Motor neuron (in vitro differentiated cells): ENCODE data around the gene RBM3. TPM values are rescaled to one million over a fixed set of nuclear protein-coding genes. Genes with fewer than 3 reads are reported as not detected.
"Not testable (repeated sequence)": the region's sequence is repeated elsewhere in the genome, so short reads cannot be mapped to it uniquely, and the experiment has no call there.

Source experiments
- ATAC-seq, 8 experiments: fragments of 200-7000 bp; cut with Tn5 transposase; replicated peaks in 6 of 8; 2 replicates each; pipeline ENCODE4 v1.8.0; 2021; ENCODE audit warnings: mild to moderate bottlenecking in 8 of 8, moderate library complexity in 8 of 8
- H3K27ac ChIP-seq, 2 donors: fragments of 250-450 bp; sonication (Bioruptor Pico); 2 replicates each; pipeline ENCODE4 v1.9.0; 2021; ENCODE audit warnings: antibody characterized with exemption in 2 of 2, mild to moderate bottlenecking in 2 of 2, moderate library complexity in 1 of 2
- H3K4me1 ChIP-seq, 2 donors: fragments of 250-450 bp; sonication (Bioruptor Pico); replicated peaks in 1 of 2; 2 replicates each; pipeline ENCODE4 v1.6.1; 2021; ENCODE audit warnings: antibody characterized with exemption in 2 of 2, mild to moderate bottlenecking in 2 of 2, moderate library complexity in 1 of 2
- H3K4me3 ChIP-seq, 5 donors: fragments of 250-450 bp; sonication (Bioruptor Pico); 2 replicates each; pipeline ENCODE4 v1.9.0; 2021; ENCODE audit warnings: antibody characterized with exemption in 5 of 5, mild to moderate bottlenecking in 5 of 5, moderate library complexity in 4 of 5
- WGBS, 10 experiments: fragments of 450-650 bp; shearing (Covaris generic); methylation state at CpG; one replicate each; pipeline ENCODE4 v1.0.0; 2022; 5-methylcytosine and 5-hydroxymethylcytosine counted together
- in situ Hi-C, 9 experiments: fragments of 400-800 bp; cut with MboI; loops; one replicate each; pipeline ENCODE4 v1.15.0; 2021; ENCODE audit warnings: low sequenced_read_pairs in 9 of 9, low pct_unique_long_range_greater_than_20kb in 2 of 9; ENCODE audit not compliant: unreplicated experiment in 9 of 9
- total RNA-seq, 8 experiments: library from RNA; unstranded; fragments of 300-600 nt; gene quantifications; 2 replicates each; pipeline versions ENCODE4 v1.2.3 to v1.2.4, GENCODE V29; 2022

Gene RBM3
- total RNA-seq, 8 experiments from 2014 or later, result 116 to 304 (median 185) TPM

- H3K4me3 ChIP-seq, in situ Hi-C loops, H3K4me1 ChIP-seq, H3K27ac ChIP-seq, ATAC-seq: not testable (repeated sequence)
- 100% methylated on average over 1 of the region's 9 CpGs; no CpG with 5 or more reads in 9 of the 10 experiments for WGBS, 10 experiments
These were observed 18.5 kb upstream of the RBM3 start for GRCh38 chrX:48555731-48556325.

- ATAC-seq, result peak in 2 of 8 experiments; percentile 39 to 63
- WGBS, 10 experiments, result 47 to 100% (median 80%) methylated on average over 1 to 4 of the region's 4 CpGs; no CpG with 5 or more reads in 5 of the 10 experiments
- no peak overlapping the region for H3K4me3 ChIP-seq
- no peaks in the 10 kb centered on the region for H3K4me1 ChIP-seq
- in situ Hi-C loops, result no loop called here
- no peak overlapping the region for H3K27ac ChIP-seq
These were observed 16.0 kb upstream of the RBM3 start for GRCh38 chrX:48558271-48558670.

- 91% methylated on average over 4 of the region's 24 CpGs; no CpG with 5 or more reads in 9 of the 10 experiments for WGBS, 10 experiments
- in situ Hi-C loops, result no loop called here
- ATAC-seq, result no peak
These were observed 14.6 kb upstream of the RBM3 start for GRCh38 chrX:48559636-48560035.

GRCh38 chrX:48560056-48560455 lies 14.2 kb upstream of the RBM3 start:
- no peak for ATAC-seq
- no peak overlapping the region for H3K4me3 ChIP-seq
- H3K4me1 ChIP-seq, result no peaks in the 10 kb centered on the region
- in situ Hi-C loops, result no loop called here
- WGBS, 10 experiments, result 66% methylated on average over 7 of the region's 14 CpGs; no CpG with 5 or more reads in 9 of the 10 experiments
- H3K27ac ChIP-seq, result no peak overlapping the region

More at GRCh38 chrX:48559636-48560035, 14.6 kb upstream of the RBM3 start:
- H3K4me1 ChIP-seq, result no peaks in the 10 kb centered on the region
- H3K4me3 ChIP-seq, result no peak overlapping the region
- H3K27ac ChIP-seq, result no peak overlapping the region

- 80 to 100% methylated on average over 1 to 9 of the region's 12 CpGs; no CpG with 5 or more reads in 8 of the 10 experiments for WGBS, 10 experiments
- Histone ChIP-seq H3K4me1 (no peaks in the 10 kb centered on the region), H3K27ac (no peak overlapping the region), H3K4me3 (no peak overlapping the region)
- no peak for ATAC-seq
- in situ Hi-C loops, result no loop called here
These were observed 13.6 kb upstream of the RBM3 start for GRCh38 chrX:48560681-48561080.

- Histone ChIP-seq H3K4me3 (no peak overlapping the region), H3K4me1 (peaks cover 0 to 4% of the 10 kb centered on the region in 2 donors), H3K27ac (no peak overlapping the region)
- no peak for ATAC-seq
- 40% methylated on average over 1 of the region's 1 CpG; no CpG with 5 or more reads in 9 of the 10 experiments for WGBS, 10 experiments
- in situ Hi-C loops, result no loop called here
These were observed 4.3 kb upstream of the RBM3 start for GRCh38 chrX:48569958-48570357.

- Histone ChIP-seq H3K4me1 (peaks cover 11 to 14% of the 10 kb centered on the region in 2 donors), H3K27ac (peak overlapping the region; percentile 100), H3K4me3 (peak overlapping the region; percentile 78 to 100 (median 90))
- ATAC-seq, result peak in 7 of 8 experiments; percentile 4 to 49 (median 42)
- WGBS, 10 experiments, result 0 to 71% (median 40%) methylated on average over 1 to 9 of the region's 19 CpGs; no CpG with 5 or more reads in 5 of the 10 experiments
- in situ Hi-C loops, result no loop called here
These were observed 504 bp upstream of the RBM3 start for GRCh38 chrX:48573690-48574269.

GRCh38 chrX:48575642-48576041 lies 1.4 kb downstream of the RBM3 start:
- Histone ChIP-seq H3K27ac (peak overlapping the region; percentile 100), H3K4me3 (peak overlapping the region; percentile 78 to 100 (median 90)), H3K4me1 (peaks cover 11 to 14% of the 10 kb centered on the region in 2 donors)
- 60 to 80% methylated on average over 1 of the region's 13 CpGs; no CpG with 5 or more reads in 8 of the 10 experiments for WGBS, 10 experiments
- in situ Hi-C loops, result no loop called here
- no peak for ATAC-seq

GRCh38 chrX:48576108-48576507 lies 1.8 kb downstream of the RBM3 start:
- WGBS, 10 experiments, result 44 to 100% (median 95%) methylated on average over 1 to 6 of the region's 6 CpGs; no CpG with 5 or more reads in 7 of the 10 experiments
- Histone ChIP-seq H3K4me1 (peaks cover 11 to 14% of the 10 kb centered on the region in 2 donors), H3K4me3 (peak overlapping the region in 2 of 5 donors; percentile 78 to 82), H3K27ac (no peak overlapping the region)
- no peak for ATAC-seq
- in situ Hi-C loops, result no loop called here

GRCh38 chrX:48578661-48579128 lies 4.4 kb downstream of the RBM3 start:
- 40 to 50% methylated on average over 1 to 2 of the region's 2 CpGs; no CpG with 5 or more reads in 8 of the 10 experiments for WGBS, 10 experiments
- no peak for ATAC-seq
- H3K4me1 ChIP-seq, result peaks cover 9 to 14% of the 10 kb centered on the region in 2 donors
- H3K4me3 ChIP-seq, result no peak overlapping the region
- H3K27ac ChIP-seq, result no peak overlapping the region
- in situ Hi-C loops, result no loop called here

GRCh38 chrX:48579259-48579658 lies 5.0 kb downstream of the RBM3 start:
- no peak overlapping the region for H3K27ac ChIP-seq
- H3K4me3 ChIP-seq, result no peak overlapping the region
- ATAC-seq, result peak in 2 of 8 experiments; percentile 4 to 11
- no CpG with 5 or more reads among the region's 3 CpGs for WGBS, 10 experiments
- in situ Hi-C loops, result no loop called here
- peaks cover 7 to 14% of the 10 kb centered on the region in 2 donors for H3K4me1 ChIP-seq

GRCh38 chrX:48580662-48581061 lies 6.4 kb downstream of the RBM3 start:
- peak in 1 of 8 experiments; percentile 7 for ATAC-seq
- H3K4me1 ChIP-seq, result peaks cover 3 to 11% of the 10 kb centered on the region in 2 donors
- in situ Hi-C loops, result no loop called here

GRCh38 chrX:48584698-48585097 lies 10.4 kb downstream of the RBM3 start:
- no peak for ATAC-seq
- in situ Hi-C loops, result no loop called here
- no peak overlapping the region for H3K27ac ChIP-seq
- H3K4me3 ChIP-seq, result no peak overlapping the region
- no peaks in the 10 kb centered on the region for H3K4me1 ChIP-seq
- WGBS, 10 experiments, result 0 to 23% methylated on average over 1 to 2 of the region's 2 CpGs; no CpG with 5 or more reads in 8 of the 10 experiments

More at GRCh38 chrX:48580662-48581061, 6.4 kb downstream of the RBM3 start:
- Histone ChIP-seq H3K27ac (no peak overlapping the region), H3K4me3 (no peak overlapping the region)
- no CpG with 5 or more reads among the region's 1 CpG for WGBS, 10 experiments
